GM21360 (cell line): ENCODE measurements around the gene CHDH.

Experiments
- ATAC-seq: cut with Tn5 transposase; IDR thresholded peaks from one replicate; pipeline ENCODE4 v1.9.1; 2021; ENCODE audit warnings: mild to moderate bottlenecking, moderate library complexity; ENCODE audit not compliant: unreplicated experiment

The CHDH gene

DNA sequence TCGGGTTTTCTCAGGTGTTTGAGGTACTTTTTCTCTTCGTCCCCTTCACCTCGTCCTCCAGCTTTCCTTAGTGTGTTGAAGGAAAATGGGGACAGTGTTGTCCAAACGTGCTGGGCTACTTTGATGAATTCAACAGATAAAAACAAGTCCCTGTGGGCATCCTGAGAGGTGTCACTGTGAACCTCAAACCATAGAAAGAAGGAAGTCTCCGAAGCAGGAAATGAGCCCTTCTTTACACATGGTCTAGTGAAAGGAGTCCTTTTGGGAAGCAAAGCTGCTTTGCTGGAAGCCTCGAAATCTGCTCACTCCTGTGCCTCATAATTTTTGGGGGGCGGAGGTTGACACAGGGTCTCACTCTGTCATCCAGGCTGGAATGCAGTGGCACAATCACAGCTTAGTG lies 10.7 kb upstream of the CHDH start:
- no peak for ATAC-seq

DNA sequence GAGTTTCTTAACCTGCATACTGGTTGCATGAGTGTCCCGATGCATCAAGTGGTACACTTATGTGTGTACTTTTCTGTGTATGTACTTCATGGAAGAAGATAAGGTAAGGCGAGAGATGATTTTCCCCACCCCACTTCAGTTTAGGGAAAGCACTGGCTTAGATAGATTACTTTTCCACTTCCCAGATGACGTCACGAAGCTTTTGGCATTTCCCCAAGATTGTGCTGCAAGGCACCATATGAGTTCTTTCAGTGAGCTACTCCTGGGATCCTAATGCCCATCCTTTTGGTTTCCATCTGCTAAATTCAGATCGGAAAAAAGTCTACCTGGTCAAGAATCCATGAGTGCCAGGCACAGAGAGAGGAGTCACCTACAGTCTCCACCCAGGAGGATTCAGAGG lies 4.7 kb upstream of the CHDH start:
- ATAC-seq, result no peak

GRCh38 chr3:53849916-53850315 lies 3.7 kb upstream of the CHDH start:
- no peak for ATAC-seq

DNA sequence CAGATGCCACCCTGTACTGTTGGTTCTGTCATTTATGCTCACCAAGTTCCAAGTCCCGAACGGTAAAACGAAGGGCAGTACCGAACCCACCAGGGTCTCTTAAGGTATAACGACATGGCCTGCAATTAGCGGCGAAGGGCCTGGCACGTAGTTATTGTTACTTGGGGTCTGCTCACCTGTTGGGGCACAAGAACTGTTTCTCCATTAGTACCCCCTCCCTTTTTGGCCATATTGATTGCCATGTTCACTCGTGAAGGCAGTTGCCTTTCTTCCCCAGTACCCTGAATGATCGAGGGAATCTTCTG lies 584 bp upstream of the CHDH start:
- ATAC-seq, result no peak

DNA sequence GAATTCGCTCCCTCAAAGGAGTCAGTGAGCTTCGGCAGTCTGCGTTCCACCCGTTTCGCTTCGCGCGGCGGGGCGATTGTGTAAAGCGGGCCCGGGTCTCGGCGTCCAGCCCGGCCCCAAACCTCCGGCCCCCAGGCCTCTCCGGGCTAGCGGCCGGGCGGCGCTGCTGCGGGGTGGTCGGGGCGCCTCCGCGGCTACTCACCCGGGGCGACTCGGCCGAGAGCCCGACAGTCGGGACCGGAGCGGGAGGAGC lies 412 bp downstream of the CHDH start:
- ATAC-seq, result no peak

- peak; percentile 11 for ATAC-seq
These were observed 927 bp downstream of the CHDH start for GRCh38 chr3:53845103-53845880.

DNA sequence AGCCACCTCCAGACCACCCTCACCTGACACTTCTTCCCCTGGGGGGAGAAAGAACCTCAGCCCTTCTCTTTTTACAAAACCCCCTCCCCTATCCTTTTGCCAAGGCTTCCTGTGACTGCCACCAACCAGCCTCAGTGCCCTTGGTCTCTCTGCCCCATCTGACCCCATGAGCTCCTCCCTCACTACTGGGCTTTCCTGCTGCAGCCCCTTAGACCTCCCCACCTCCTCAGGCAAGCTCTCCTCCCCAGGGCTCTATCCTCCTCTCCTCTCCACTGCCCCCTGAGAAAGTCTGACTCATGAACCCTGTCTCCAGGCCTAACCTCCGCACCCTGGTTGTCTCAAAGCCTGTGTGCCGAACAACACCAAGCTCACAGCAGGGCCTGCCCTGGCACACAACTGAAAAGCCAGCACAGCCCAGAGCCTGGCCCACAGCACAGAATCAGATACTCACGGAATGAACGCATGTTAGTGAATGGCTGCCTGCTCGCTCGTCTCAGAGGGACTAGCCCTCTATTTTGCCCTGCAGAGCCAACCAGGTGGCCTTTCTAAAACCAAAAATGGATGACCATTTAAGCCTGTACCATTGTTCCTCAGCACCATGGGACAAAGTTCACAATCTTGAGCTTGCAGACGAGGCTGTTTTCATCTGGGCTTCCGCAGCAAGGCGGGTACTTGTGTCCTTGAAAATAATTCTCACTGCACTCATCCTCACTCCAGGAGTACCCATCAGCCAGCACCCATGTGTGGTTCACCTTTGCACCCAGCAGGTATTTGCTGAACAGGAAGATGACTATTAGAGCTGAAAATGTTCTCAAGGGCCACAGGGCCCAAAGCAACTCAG lies 1.7 kb downstream of the CHDH start:
- ATAC-seq, result no peak

GRCh38 chr3:53843195-53844177 lies 2.7 kb downstream of the CHDH start:
- ATAC-seq, result no peak

- no peak for ATAC-seq
These were observed 3.6 kb downstream of the CHDH start for GRCh38 chr3:53842436-53843194.

- ATAC-seq, result no peak
These were observed 4.9 kb downstream of the CHDH start for GRCh38 chr3:53841296-53841695.

- ATAC-seq, result no peak
These were observed 8.9 kb downstream of the CHDH start for GRCh38 chr3:53837331-53837730.

DNA sequence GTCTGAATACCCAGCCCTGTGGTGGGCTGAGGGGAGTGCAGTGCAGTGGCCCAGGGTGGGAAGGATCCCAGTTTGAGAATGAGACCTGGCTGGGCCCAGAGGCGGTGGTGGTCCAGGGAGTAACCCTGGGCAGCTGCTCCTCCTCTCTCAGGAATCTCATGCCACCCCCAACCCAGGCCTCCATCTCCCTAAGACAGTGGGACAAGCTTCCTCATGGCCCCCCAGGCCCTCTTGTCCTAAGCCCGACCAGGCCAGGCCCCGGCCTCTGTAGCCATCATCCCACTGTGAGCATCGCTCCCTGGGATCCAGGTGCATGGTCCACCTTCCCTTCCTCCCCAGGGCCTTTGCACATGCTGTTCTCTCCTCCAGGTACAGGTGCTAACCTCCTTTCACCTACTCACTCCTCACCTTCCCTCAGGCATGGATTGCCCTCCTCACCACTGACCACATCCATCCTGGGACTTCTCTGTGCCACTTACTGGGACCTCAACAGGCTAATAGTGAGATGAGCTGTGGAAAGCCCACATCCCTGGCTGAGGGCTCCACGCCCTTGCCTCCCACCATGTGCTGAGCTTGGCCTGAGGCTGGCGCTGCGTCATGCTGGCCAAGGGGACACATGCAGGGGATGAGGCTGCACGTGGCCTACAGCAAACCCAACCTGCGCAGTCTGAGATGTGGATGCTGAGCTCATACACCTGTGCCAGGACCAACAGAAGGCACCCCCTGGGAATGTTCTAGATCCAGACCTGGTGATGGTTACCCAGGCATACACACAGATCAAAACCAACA lies 9.9 kb downstream of the CHDH start:
- no peak for ATAC-seq

DNA sequence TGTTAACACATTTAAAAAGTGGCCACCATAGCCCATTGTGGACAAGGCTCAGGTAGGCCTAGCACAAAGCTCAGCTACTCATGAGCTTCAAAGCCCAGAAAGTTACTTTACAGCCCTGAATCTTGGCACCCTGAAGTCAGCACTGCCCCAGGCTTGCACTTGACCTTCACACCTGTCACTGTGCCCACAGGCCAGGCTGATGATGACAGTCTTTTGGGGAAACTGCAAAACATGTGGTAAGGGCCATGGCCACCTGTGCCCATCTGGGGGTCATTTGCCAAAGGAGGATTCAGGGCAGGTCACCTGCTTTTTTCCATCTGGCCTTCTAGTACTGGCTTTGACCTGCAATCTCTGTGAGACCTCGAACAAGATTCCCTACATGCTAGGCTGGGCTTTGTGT lies 11.0 kb downstream of the CHDH start:
- no peak for ATAC-seq

DNA sequence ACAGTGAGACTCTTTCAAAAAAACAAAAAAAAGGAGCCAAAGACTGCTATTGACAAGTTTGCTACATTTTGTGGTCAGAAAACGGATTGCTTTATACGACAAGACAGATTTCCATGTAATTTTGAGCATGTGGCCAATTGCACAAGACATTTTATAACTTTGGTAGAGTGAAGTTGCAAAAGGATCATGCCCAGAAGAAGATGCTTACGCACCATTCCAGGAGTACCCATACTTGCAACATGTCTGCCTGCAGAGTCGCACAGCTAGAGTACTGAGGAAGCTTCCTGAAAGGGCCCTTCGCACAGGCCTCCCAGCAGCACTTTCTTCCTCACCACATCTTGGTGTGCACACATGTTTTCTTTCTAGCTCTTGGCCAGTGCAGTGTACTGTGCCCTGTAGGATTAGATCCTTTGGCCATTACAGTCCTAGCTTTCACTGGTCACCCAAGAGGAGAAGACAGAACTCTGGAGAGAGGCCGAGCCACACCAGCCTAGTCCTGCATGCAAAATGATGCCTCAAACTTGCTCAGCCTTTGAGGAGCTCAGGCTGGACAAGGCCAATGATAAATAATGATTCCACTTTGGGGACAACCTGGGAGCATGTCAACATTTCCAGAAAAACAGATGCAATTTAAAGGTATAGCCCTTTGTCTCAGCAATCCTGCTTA lies 11.7 kb downstream of the CHDH start:
- no peak for ATAC-seq

DNA sequence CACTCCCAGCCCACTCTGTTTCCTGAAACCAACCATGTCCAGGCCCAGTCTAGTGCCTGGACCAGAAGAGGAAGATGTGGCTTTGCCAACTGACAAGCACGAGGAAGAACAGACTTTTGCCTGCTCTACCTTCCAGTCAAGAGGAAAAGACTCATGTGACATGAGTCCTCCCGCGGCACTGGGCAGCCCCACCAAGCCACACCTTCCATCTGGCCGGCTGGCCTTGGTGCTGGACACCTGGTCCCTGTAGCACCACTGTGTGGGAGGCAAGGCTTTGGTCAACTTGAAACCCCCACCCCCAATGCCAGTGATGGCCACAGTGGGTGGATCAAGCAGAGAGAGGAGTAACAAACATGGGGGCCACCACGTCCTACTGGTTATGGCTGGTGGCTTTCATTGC lies 12.5 kb downstream of the CHDH start:
- ATAC-seq, result no peak

DNA sequence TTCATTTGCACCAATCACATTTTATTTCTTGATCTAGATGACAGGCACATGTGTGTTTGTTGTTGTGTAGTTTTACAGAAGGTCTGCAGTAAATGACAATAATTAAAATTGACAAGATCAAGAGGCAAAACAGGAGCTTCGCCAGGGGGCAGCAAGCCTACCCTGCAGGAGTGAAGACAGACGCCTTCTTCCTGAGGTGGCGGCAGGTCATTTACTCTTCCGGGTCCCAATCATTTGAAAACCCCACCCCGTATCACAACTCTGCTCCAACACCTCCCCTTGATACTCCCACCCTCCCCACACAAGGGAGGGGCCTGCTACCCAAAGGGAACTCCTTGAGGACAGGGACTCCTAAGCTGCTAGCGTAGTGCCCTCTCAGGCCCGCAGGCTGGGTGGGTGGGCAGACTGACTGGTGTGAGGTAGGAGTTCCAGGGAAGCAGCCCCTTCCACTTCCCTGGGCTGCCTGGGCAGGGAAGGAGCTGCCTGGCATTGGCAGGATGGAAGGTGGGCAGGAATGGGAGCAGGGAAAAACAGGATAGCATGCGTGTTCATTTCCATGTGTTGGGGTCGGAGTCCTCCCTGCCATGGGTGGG lies 13.1 kb downstream of the CHDH start:
- no peak for ATAC-seq

GRCh38 chr3:53830944-53831343 lies 15.3 kb downstream of the CHDH start:
- no peak for ATAC-seq

GRCh38 chr3:53829605-53830004 lies 16.6 kb downstream of the CHDH start:
- ATAC-seq, result no peak

GRCh38 chr3:53828581-53828980 lies 17.6 kb downstream of the CHDH start:
- no peak for ATAC-seq
